WTC11 (cell line): ENCODE data around the gene PPP1R27. TPM values are rescaled to one million over a fixed set of nuclear protein-coding genes. Genes with fewer than 3 reads are reported as not detected.

Source experiments
- CBFB ChIP-seq: sonication (generic); formaldehyde crosslinking; IDR thresholded peaks from 2 replicates; pipeline ENCODE4 v1.8.1; 2022; ENCODE audit warnings: mild to moderate bottlenecking, low read depth, missing genetic modification reagents
- GABPB1 ChIP-seq: sonication (generic); formaldehyde crosslinking; IDR thresholded peaks from 2 replicates; pipeline ENCODE4 v1.8.1; 2023; ENCODE audit warnings: mild to moderate bottlenecking, missing genetic modification reagents
- KAT7 ChIP-seq: sonication (generic); formaldehyde crosslinking; IDR thresholded peaks from 2 replicates; pipeline ENCODE4 v1.8.1; 2023; ENCODE audit warnings: missing genetic modification reagents, mild to moderate bottlenecking, borderline replicate concordance
- MXD4 ChIP-seq: fragments of 250-450 bp; sonication (Bioruptor Pico); IDR thresholded peaks from 2 replicates; pipeline ENCODE4 v1.8.0; 2021; ENCODE audit warnings: mild to moderate bottlenecking, moderate library complexity, borderline replicate concordance
- NR3C1 ChIP-seq: sonication (generic); formaldehyde crosslinking; conservative IDR thresholded peaks from 2 replicates; pipeline ENCODE4 v1.8.1; 2023; ENCODE audit warnings: low read depth, mild to moderate bottlenecking, missing genetic modification reagents
- SP1 ChIP-seq: sonication (generic); formaldehyde crosslinking; conservative IDR thresholded peaks from 2 replicates; pipeline ENCODE4 v1.8.1; 2022; ENCODE audit warnings: missing genetic modification reagents
- TEAD1 ChIP-seq: sonication (generic); formaldehyde crosslinking; IDR thresholded peaks from 2 replicates; pipeline ENCODE4 v1.8.0; 2022; ENCODE audit warnings: mild to moderate bottlenecking, missing genetic modification reagents
- ZNF671 ChIP-seq: fragments of 250-450 bp; sonication (Bioruptor Pico); IDR thresholded peaks from 2 replicates; pipeline ENCODE4 v1.8.0; 2021; ENCODE audit warnings: mild to moderate bottlenecking
- total RNA-seq: library from RNA; stranded (reverse); gene quantifications from 3 replicates; pipeline ENCODE4 v1.2.3, GENCODE V29; 2021
- TF ChIP-seq, protein P1 (sequence below): fragments of 250-450 bp; sonication (Bioruptor Pico); conservative IDR thresholded peaks from 2 replicates; pipeline ENCODE4 v1.9.0; 2021; ENCODE audit warnings: mild to moderate bottlenecking
- TF ChIP-seq, protein P2 (sequence below): sonication (generic); formaldehyde crosslinking; IDR thresholded peaks from 2 replicates; pipeline ENCODE4 v1.8.1; 2023; ENCODE audit warnings: mild to moderate bottlenecking, missing genetic modification reagents, borderline replicate concordance
- TF ChIP-seq, protein P3 (sequence below): sonication (generic); formaldehyde crosslinking; IDR thresholded peaks from 2 replicates; pipeline ENCODE4 v1.8.0; 2022; ENCODE audit warnings: mild to moderate bottlenecking, missing genetic modification reagents
- TF ChIP-seq, protein P4 (sequence below): sonication (generic); formaldehyde crosslinking; IDR thresholded peaks from 2 replicates; pipeline ENCODE4 v1.8.1; 2022; ENCODE audit warnings: low read depth, mild to moderate bottlenecking, moderate library complexity, missing genetic modification reagents, borderline replicate concordance
- TF ChIP-seq, protein P5 (sequence below): sonication (generic); formaldehyde crosslinking; IDR thresholded peaks from 2 replicates; pipeline ENCODE4 v1.8.1; 2023; ENCODE audit warnings: mild to moderate bottlenecking, moderate library complexity, missing genetic modification reagents
- TF ChIP-seq, protein P6 (sequence below): sonication (generic); formaldehyde crosslinking; IDR thresholded peaks from 2 replicates; pipeline ENCODE4 v1.8.1; 2022; ENCODE audit warnings: missing genetic modification reagents, borderline replicate concordance

PPP1R27 gene
- total RNA-seq, 1 experiment from 2014 or later: not detected

DNA sequence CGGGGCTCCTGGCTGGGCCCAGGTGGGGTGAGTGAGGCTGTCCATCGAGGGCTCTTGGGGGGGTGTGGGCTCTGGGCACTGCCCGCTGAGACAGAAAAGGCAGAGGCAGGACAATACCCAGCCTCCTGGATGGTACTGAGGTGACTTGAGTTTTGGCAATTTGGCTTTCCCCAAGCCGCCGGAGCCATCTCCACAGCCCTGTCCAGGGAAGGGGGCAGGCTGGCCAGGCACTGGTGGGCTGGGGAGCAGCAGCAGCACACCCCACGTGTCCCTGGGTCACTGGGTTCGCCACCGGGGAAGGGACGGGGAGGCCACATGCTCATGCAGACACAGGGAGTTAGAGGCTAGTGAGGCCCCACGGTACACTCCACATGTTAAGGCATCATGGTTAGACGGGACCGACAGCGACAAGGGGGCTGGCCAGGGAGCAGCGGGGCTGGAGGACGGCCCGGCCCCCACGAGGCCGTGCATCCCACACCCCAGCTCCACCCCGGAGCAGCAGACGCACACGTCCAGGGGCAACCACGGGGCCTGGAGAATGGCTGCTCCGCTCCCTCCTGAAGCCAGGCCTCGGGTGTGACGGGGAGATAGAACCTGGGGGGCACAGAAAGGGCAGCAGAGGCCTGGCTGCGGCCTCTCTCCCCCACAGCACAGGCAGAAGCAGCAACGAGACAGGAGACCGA lies 33.3 kb upstream of the PPP1R27 start (continued):
- TF ChIP-seq, protein P1, sequence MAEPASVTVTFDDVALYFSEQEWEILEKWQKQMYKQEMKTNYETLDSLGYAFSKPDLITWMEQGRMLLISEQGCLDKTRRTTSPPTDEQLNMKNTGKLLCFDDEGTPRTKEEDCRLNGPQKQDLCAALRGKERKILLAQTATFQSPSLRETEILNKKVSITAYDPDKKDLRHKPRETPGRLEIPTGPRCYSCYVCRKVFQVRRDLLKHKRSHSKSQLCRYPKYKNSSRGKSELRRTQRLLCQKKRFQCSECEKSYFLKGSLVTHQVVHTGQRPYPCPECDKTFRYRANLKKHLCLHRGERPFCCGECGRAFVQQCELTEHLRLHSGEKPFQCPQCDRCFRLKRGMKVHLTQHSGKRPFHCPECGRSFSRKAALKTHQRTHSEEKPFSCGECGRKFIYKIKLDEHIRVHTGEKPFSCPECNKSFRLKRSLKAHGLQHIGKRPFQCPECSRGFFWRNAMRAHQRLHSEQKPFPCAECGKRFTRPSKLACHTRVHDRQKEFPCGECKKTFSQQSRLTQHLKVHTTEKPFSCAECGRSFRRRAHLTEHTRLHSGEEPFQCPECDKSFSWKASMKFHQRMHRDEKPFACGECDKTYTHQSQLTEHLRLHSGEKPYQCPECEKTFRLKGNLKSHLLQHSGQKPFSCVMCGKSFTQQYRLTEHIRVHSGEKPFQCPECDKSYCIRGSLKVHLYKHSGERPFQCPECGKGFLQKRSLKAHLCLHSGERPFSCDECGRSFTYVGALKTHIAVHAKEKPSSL (CRISPR knock-in tag): peak; percentile 59; the same call in 1 of the 2 replicates
- TF ChIP-seq, protein P2, sequence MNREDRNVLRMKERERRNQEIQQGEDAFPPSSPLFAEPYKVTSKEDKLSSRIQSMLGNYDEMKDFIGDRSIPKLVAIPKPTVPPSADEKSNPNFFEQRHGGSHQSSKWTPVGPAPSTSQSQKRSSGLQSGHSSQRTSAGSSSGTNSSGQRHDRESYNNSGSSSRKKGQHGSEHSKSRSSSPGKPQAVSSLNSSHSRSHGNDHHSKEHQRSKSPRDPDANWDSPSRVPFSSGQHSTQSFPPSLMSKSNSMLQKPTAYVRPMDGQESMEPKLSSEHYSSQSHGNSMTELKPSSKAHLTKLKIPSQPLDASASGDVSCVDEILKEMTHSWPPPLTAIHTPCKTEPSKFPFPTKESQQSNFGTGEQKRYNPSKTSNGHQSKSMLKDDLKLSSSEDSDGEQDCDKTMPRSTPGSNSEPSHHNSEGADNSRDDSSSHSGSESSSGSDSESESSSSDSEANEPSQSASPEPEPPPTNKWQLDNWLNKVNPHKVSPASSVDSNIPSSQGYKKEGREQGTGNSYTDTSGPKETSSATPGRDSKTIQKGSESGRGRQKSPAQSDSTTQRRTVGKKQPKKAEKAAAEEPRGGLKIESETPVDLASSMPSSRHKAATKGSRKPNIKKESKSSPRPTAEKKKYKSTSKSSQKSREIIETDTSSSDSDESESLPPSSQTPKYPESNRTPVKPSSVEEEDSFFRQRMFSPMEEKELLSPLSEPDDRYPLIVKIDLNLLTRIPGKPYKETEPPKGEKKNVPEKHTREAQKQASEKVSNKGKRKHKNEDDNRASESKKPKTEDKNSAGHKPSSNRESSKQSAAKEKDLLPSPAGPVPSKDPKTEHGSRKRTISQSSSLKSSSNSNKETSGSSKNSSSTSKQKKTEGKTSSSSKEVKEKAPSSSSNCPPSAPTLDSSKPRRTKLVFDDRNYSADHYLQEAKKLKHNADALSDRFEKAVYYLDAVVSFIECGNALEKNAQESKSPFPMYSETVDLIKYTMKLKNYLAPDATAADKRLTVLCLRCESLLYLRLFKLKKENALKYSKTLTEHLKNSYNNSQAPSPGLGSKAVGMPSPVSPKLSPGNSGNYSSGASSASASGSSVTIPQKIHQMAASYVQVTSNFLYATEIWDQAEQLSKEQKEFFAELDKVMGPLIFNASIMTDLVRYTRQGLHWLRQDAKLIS (CRISPR knock-in tag): no peak
- peak; percentile 77 for TF ChIP-seq ZNF671 (CRISPR knock-in tag)
- TF ChIP-seq SP1: peak; percentile 11; the same call in 1 of the 2 replicates
- no peak for TF ChIP-seq MXD4 (CRISPR knock-in tag)
- no peak for TF ChIP-seq KAT7 (CRISPR knock-in tag)
- TF ChIP-seq, protein P3, sequence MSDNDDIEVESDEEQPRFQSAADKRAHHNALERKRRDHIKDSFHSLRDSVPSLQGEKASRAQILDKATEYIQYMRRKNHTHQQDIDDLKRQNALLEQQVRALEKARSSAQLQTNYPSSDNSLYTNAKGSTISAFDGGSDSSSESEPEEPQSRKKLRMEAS (CRISPR knock-in tag): 0 out of 2 replicates have a peak, but pooled peaks have one; percentile 12
- 0 out of 2 replicates have a peak, but pooled peaks have one; percentile 54 for TF ChIP-seq TEAD1
- TF ChIP-seq, protein P4, sequence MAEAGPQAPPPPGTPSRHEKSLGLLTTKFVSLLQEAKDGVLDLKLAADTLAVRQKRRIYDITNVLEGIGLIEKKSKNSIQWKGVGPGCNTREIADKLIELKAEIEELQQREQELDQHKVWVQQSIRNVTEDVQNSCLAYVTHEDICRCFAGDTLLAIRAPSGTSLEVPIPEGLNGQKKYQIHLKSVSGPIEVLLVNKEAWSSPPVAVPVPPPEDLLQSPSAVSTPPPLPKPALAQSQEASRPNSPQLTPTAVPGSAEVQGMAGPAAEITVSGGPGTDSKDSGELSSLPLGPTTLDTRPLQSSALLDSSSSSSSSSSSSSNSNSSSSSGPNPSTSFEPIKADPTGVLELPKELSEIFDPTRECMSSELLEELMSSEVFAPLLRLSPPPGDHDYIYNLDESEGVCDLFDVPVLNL (CRISPR knock-in tag): peak; percentile 46; the same call in 1 of the 2 replicates
- peak; percentile 36; the same call in 1 of the 2 replicates for TF ChIP-seq GABPB1 (CRISPR knock-in tag)
- TF ChIP-seq NR3C1 (CRISPR knock-in tag): no peak
- no peak for TF ChIP-seq CBFB (CRISPR knock-in tag)
- TF ChIP-seq, protein P5, sequence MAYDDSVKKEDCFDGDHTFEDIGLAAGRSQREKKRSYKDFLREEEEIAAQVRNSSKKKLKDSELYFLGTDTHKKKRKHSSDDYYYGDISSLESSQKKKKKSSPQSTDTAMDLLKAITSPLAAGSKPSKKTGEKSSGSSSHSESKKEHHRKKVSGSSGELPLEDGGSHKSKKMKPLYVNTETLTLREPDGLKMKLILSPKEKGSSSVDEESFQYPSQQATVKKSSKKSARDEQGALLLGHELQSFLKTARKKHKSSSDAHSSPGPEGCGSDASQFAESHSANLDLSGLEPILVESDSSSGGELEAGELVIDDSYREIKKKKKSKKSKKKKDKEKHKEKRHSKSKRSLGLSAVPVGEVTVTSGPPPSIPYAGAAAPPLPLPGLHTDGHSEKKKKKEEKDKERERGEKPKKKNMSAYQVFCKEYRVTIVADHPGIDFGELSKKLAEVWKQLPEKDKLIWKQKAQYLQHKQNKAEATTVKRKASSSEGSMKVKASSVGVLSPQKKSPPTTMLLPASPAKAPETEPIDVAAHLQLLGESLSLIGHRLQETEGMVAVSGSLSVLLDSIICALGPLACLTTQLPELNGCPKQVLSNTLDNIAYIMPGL (CRISPR knock-in tag): 0 out of 2 replicates have a peak, but pooled peaks have one; percentile 45
- TF ChIP-seq, protein P6, sequence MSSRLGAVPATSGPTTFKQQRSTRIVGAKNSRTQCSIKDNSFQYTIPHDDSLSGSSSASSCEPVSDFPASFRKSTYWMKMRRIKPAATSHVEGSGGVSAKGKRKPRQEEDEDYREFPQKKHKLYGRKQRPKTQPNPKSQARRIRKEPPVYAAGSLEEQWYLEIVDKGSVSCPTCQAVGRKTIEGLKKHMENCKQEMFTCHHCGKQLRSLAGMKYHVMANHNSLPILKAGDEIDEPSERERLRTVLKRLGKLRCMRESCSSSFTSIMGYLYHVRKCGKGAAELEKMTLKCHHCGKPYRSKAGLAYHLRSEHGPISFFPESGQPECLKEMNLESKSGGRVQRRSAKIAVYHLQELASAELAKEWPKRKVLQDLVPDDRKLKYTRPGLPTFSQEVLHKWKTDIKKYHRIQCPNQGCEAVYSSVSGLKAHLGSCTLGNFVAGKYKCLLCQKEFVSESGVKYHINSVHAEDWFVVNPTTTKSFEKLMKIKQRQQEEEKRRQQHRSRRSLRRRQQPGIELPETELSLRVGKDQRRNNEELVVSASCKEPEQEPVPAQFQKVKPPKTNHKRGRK: no peak
